Stimulated activated CD8-positive, alpha-beta memory T cell treated with anti-CD3 and anti-CD28 coated beads, Interleukin-2, amount 100 ng/mL, for 1 hour (primary cell): Measurements from ENCODE around the gene SOBP.

ENCODE experiments used
- DNase-seq, 2 donors: peaks; one replicate each; pipeline ENCODE4 v3.0.0-alpha.2; 2020; ENCODE audit warnings: low read depth in 2 of 2

The SOBP gene

GRCh38 chr6:107584726-107585125 lies 94.8 kb downstream of the SOBP start:
- DNase-seq: no peak

GRCh38 chr6:107585815-107586435 lies 96.0 kb downstream of the SOBP start:
- DNase-seq: no peak

- DNase-seq: no peak
Observed at GRCh38 chr6:107587451-107587850, 97.5 kb downstream of the SOBP start.

GRCh38 chr6:107589199-107589598 lies 99.3 kb downstream of the SOBP start:
- no peak for DNase-seq

- no peak for DNase-seq
Observed at GRCh38 chr6:107589934-107590333, 100.0 kb downstream of the SOBP start.

GRCh38 chr6:107590378-107590777 lies 100.5 kb downstream of the SOBP start:
- DNase-seq: no peak

GRCh38 chr6:107591346-107591745 lies 101.4 kb downstream of the SOBP start:
- DNase-seq: no peak

- DNase-seq: no peak
Observed at GRCh38 chr6:107592806-107593205, 102.9 kb downstream of the SOBP start.

- DNase-seq: no peak
Observed at GRCh38 chr6:107594736-107595135, 104.8 kb downstream of the SOBP start.

GRCh38 chr6:107598091-107598490 lies 108.2 kb downstream of the SOBP start:
- no peak for DNase-seq

GRCh38 chr6:107599043-107599442 lies 109.1 kb downstream of the SOBP start:
- DNase-seq: no peak

- DNase-seq: no peak
Observed at GRCh38 chr6:107600121-107600520, 110.2 kb downstream of the SOBP start.

- no peak for DNase-seq
Observed at GRCh38 chr6:107600936-107601335, 111.0 kb downstream of the SOBP start.

GRCh38 chr6:107601406-107601805 lies 111.5 kb downstream of the SOBP start:
- no peak for DNase-seq

- no peak for DNase-seq
Observed at GRCh38 chr6:107602321-107603005, 112.5 kb downstream of the SOBP start.

GRCh38 chr6:107603006-107603370 lies 113.1 kb downstream of the SOBP start:
- DNase-seq: no peak

- DNase-seq: no peak
Observed at GRCh38 chr6:107604549-107604948, 114.6 kb downstream of the SOBP start.

- no peak for DNase-seq
Observed at GRCh38 chr6:107606407-107606806, 116.5 kb downstream of the SOBP start.

- no peak for DNase-seq
Observed at GRCh38 chr6:107607116-107607515, 117.2 kb downstream of the SOBP start.

- DNase-seq: no peak
Observed at GRCh38 chr6:107611094-107611810, 121.3 kb downstream of the SOBP start.

GRCh38 chr6:107612762-107613415 lies 123.0 kb downstream of the SOBP start:
- DNase-seq: no peak

GRCh38 chr6:107613651-107614379 lies 123.9 kb downstream of the SOBP start:
- no peak for DNase-seq
